Transverse colon (tissue), 4 donors: ENCODE results near the gene BICRA. TPM values are rescaled to one million over a fixed set of nuclear protein-coding genes. Genes with fewer than 3 reads are reported as not detected.
"Not testable (repeated sequence)": the region's sequence is repeated elsewhere in the genome, so short reads cannot be mapped to it uniquely, and the experiment has no call there.

ENCODE experiments used
- DNase-seq: peaks from one replicate; pipeline ENCODE4 v3.0.0-alpha.2; 2019
- H3K27ac ChIP-seq, 4 donors: fragments of 200-600 bp; sonication (generic); 2 replicates each; pipeline ENCODE4 v1.5.1; 2016 to 2018; ENCODE audit warnings: inconsistent platforms in 4 of 4
- H3K27me3 ChIP-seq: fragments of 200-600 bp; sonication (generic); 2 replicates; pipeline ENCODE4 v1.5.1; 2017; ENCODE audit warnings: inconsistent platforms
- H3K36me3 ChIP-seq, 4 donors: fragments of 200-600 bp; sonication (generic); 2 replicates each; pipeline ENCODE4 v1.5.1; 2017 to 2019; ENCODE audit warnings: inconsistent platforms in 4 of 4
- H3K4me1 ChIP-seq, 4 donors: fragments of 200-600 bp; sonication (generic); 2 replicates each; pipeline ENCODE4 v1.5.1; 2017 to 2020; ENCODE audit warnings: inconsistent platforms in 4 of 4
- H3K4me3 ChIP-seq, 4 donors: fragments of 200-600 bp; sonication (generic); 1 replicate in 1 of 4; 2 replicates in 3 of 4; pipeline versions ENCODE4 v1.5.1 to v1.6.1; 2017 to 2019; ENCODE audit warnings: inconsistent platforms in 4 of 4
- H3K9me3 ChIP-seq, 2 donors: fragments of 200-600 bp; sonication (generic); 2 replicates each; pipeline ENCODE4 v1.5.1; 2017 to 2019; ENCODE audit warnings: inconsistent platforms in 2 of 2
- CTCF ChIP-seq, 5 experiments: fragments of 200-600 bp in 3 of 5; fragments of 450-650 bp in 2 of 5; sonication (generic) in 3 of 5; IDR thresholded peaks; 1 replicate in 2 of 5; 2 replicates in 3 of 5; pipeline ENCODE4 v1.5.1; 2016 to 2017; ENCODE audit warnings: antibody characterized with exemption in 5 of 5, inconsistent platforms in 3 of 5, mild to moderate bottlenecking in 2 of 5, moderate library complexity in 1 of 5
- EP300 ChIP-seq: sonication (generic); formaldehyde crosslinking; IDR thresholded peaks from one replicate; pipeline ENCODE4 v1.6.1; 2017; ENCODE audit warnings: antibody characterized with exemption, low read depth
- POLR2A ChIP-seq: fragments of 450-650 bp; IDR thresholded peaks from one replicate; pipeline ENCODE4 v1.6.1; 2016; ENCODE audit warnings: antibody characterized with exemption, mild to moderate bottlenecking, moderate library complexity
- POLR2AphosphoS5 ChIP-seq, 3 donors: sonication (generic); formaldehyde crosslinking; IDR thresholded peaks; one replicate each; pipeline ENCODE4 v1.6.1; 2016; ENCODE audit warnings: antibody characterized with exemption in 3 of 3
- WGBS, 2 donors: methylation state at CpG; one replicate each; pipeline ENCODE4 v1.1.5; 2018; ENCODE audit warnings: low coverage in 1 of 2; 5-methylcytosine and 5-hydroxymethylcytosine counted together
- in situ Hi-C, 4 donors: fragments of 200-750 bp; cut with MboI; loops; one replicate each; pipeline versions ENCODE4 v1.15.0 to v1.15.1; 2017; ENCODE audit warnings: low sequenced_read_pairs in 3 of 4, low pct_ligation_motif_present in 1 of 4, low pct_unique_long_range_greater_than_20kb in 1 of 4
- intact Hi-C: fragments of 100-400 bp; cut with DNase I; formaldehyde crosslinking; loops from one replicate; pipeline ENCODE4 v1.15.1; 2023; ENCODE audit warnings: low total_unique reads
- total RNA-seq, 4 donors: library from RNA; depleted of rRNA; stranded (reverse); fragments of >200 nt; gene quantifications; one replicate each; pipeline ENCODE4 v1.1.0, GENCODE V29; 2016

BICRA gene
- total RNA-seq, 4 donors from 2014 or later: 11.6 to 30.3 (median 13.2) TPM

- H3K27me3 ChIP-seq: peaks cover 8% of the 10 kb centered on the region
- H3K36me3 ChIP-seq: peaks cover 0 to 3% (median 0%) of the 10 kb centered on the region in 4 donors
- TF ChIP-seq POLR2A (no peak), EP300 (no peak), CTCF (IDR thresholded peaks at IDR 0.05) (no peak), POLR2AphosphoS5 (IDR thresholded peaks at IDR 0.05) (peak in 1 of 3 donors; percentile 28)
- H3K27ac ChIP-seq: peak overlapping the region; percentile 74 to 86 (median 81)
- in situ Hi-C loops (loop anchor here in 3 of 4 donors (25.0 kb wide), 2 partner anchors 411 to 436 kb away; partner anchors contain the start of gene C5AR1 (in 1 of the 3)), intact Hi-C loops (no loop called here)
- H3K4me1 ChIP-seq: peaks cover 20 to 37% (median 27%) of the 10 kb centered on the region in 4 donors
- no peaks in the 10 kb centered on the region for H3K9me3 ChIP-seq
- peak overlapping the region in 1 of 4 donors; percentile 6 for H3K4me3 ChIP-seq
- peak; percentile 59 for DNase-seq
- WGBS, 2 donors: 12% methylated on average over 5 to 7 of the region's 7 CpGs
These were observed 114.6 kb downstream of the BICRA start for GRCh38 chr19:47723581-47723940.

GRCh38 chr19:47725759-47726401 is 116.9 kb downstream of the BICRA start:
- no peak for DNase-seq
- in situ Hi-C loops: no loop called here
- H3K9me3 ChIP-seq: no peaks in the 10 kb centered on the region
- 93% methylated on average over 48 of the region's 48 CpGs; no CpG with 5 or more reads in 1 of the 2 donors for WGBS, 2 donors
- peak overlapping the region; percentile 8 to 90 (median 78) for H3K27ac ChIP-seq
- H3K4me3 ChIP-seq: no peak overlapping the region
- H3K36me3 ChIP-seq: peaks cover 0 to 3% (median 0%) of the 10 kb centered on the region in 4 donors
- TF ChIP-seq EP300: no peak
- TF ChIP-seq POLR2AphosphoS5 (IDR thresholded peaks at IDR 0.05): no peak
- TF ChIP-seq CTCF (IDR thresholded peaks at IDR 0.05): no peak
- no peak for TF ChIP-seq POLR2A
- peaks cover 27 to 46% (median 36%) of the 10 kb centered on the region in 4 donors for H3K4me1 ChIP-seq
- H3K27me3 ChIP-seq: peaks cover 30% of the 10 kb centered on the region
- intact Hi-C loops: no loop called here

- 38 to 66% methylated on average over 2 to 4 of the region's 4 CpGs for WGBS, 2 donors
- DNase-seq: no peak
- peaks cover 0 to 3% (median 0%) of the 10 kb centered on the region in 4 donors for H3K36me3 ChIP-seq
- in situ Hi-C loops: no loop called here
- no peak overlapping the region for H3K4me3 ChIP-seq
- TF ChIP-seq CTCF (IDR thresholded peaks at IDR 0.05) (no peak), EP300 (no peak), POLR2A (no peak), POLR2AphosphoS5 (IDR thresholded peaks at IDR 0.05) (no peak)
- H3K4me1 ChIP-seq: peaks cover 27 to 46% (median 36%) of the 10 kb centered on the region in 4 donors
- no peaks in the 10 kb centered on the region for H3K9me3 ChIP-seq
- intact Hi-C loops: no loop called here
- peaks cover 30% of the 10 kb centered on the region for H3K27me3 ChIP-seq
- peak overlapping the region; percentile 72 to 90 (median 78) for H3K27ac ChIP-seq
These were observed 117.5 kb downstream of the BICRA start for GRCh38 chr19:47726467-47726866.

GRCh38 chr19:47728295-47728694 is 119.4 kb downstream of the BICRA start:
- in situ Hi-C loops, H3K36me3 ChIP-seq, H3K4me3 ChIP-seq, DNase-seq, intact Hi-C loops, H3K9me3 ChIP-seq: not testable (repeated sequence)
- H3K4me1 ChIP-seq: peaks cover 22 to 35% (median 28%) of the 10 kb centered on the region in 4 donors
- peaks cover 21% of the 10 kb centered on the region for H3K27me3 ChIP-seq
- 76 to 84% methylated on average over 4 of the region's 4 CpGs for WGBS, 2 donors
- peak overlapping the region; percentile 72 to 90 (median 78) for H3K27ac ChIP-seq
